Gastrocnemius medialis (tissue), 4 donors: ENCODE results near the gene TRAPPC2L.

Experiments used
- CTCF ChIP-seq, 5 experiments: fragments of 450-650 bp in 3 of 5; fragments of 200-600 bp in 2 of 5; sonication (generic) in 2 of 5; IDR thresholded peaks in 4 of 5; conservative IDR thresholded peaks in 1 of 5; 1 replicate in 4 of 5; 2 replicates in 1 of 5; pipeline ENCODE4 v1.5.1; 2016 to 2019; ENCODE audit warnings: antibody characterized with exemption in 5 of 5, mild to moderate bottlenecking in 3 of 5, moderate library complexity in 3 of 5
- POLR2A ChIP-seq, 2 donors: fragments of 450-650 bp; IDR thresholded peaks; one replicate each; pipeline ENCODE4 v1.6.1; 2017; ENCODE audit warnings: antibody characterized with exemption in 2 of 2, mild to moderate bottlenecking in 2 of 2, moderate library complexity in 2 of 2

GRCh38 chr16:88827727-88828126, 29.2 kb upstream of the TRAPPC2L start:
- TF ChIP-seq CTCF (IDR thresholded peaks at IDR 0.05 in 4 of 5, conservative IDR thresholded peaks at IDR 0.05 in 1 of 5) (no peak), POLR2A (IDR thresholded peaks at IDR 0.05) (no peak)
